Ishikawa (cell line): ENCODE measurements around the gene STRIP1.

Experiments used
- EGR1 ChIP-seq: IDR thresholded peaks from 2 replicates; pipeline ENCODE4 v1.6.1; 2012
- NFIC ChIP-seq: IDR thresholded peaks from 2 replicates; pipeline ENCODE4 v1.6.1; 2012

GRCh38 chr1:110005971-110006370 lies 28.5 kb upstream of the STRIP1 start:
- TF ChIP-seq NFIC, result no peak
- no peak for TF ChIP-seq EGR1
